ENCODE results near the gene NRXN2.

DNA sequence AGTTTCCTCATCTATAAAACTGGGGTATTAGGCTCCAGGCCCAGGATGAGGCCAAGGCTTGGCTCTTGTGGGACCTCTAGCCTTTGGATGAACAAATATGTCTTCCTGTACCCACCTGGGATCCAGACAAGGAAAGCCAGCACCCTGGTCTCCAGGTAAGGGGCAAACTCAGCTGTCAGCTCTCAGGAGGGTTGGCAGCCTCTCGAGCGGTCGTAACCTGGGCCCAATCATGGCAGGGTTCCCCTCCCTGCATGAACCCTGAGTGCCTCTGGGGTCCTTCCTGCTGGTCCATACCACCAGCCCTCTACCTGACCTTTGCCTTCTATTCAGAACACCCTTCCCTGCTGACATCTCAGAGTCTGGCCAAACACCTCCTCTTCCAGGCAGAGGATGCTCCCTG is 112.4 kb downstream of the NRXN2 start:
- no peak for TF ChIP-seq POLR2A (IDR thresholded peaks at IDR 0.05)
- TF ChIP-seq, protein P1, sequence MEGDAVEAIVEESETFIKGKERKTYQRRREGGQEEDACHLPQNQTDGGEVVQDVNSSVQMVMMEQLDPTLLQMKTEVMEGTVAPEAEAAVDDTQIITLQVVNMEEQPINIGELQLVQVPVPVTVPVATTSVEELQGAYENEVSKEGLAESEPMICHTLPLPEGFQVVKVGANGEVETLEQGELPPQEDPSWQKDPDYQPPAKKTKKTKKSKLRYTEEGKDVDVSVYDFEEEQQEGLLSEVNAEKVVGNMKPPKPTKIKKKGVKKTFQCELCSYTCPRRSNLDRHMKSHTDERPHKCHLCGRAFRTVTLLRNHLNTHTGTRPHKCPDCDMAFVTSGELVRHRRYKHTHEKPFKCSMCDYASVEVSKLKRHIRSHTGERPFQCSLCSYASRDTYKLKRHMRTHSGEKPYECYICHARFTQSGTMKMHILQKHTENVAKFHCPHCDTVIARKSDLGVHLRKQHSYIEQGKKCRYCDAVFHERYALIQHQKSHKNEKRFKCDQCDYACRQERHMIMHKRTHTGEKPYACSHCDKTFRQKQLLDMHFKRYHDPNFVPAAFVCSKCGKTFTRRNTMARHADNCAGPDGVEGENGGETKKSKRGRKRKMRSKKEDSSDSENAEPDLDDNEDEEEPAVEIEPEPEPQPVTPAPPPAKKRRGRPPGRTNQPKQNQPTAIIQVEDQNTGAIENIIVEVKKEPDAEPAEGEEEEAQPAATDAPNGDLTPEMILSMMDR (IDR thresholded peaks at IDR 0.05), result no peak
